ENCODE data around the gene GCA. TPM values are rescaled to one million over a fixed set of nuclear protein-coding genes. Genes with fewer than 3 reads are reported as not detected.
A peak's percentile ranks its signal among the peaks of the same experiment; 100 is the strongest.

Gene GCA
- total RNA-seq, result 7.6 TPM
- long read RNA-seq, transcript GCA-204 (8 exons, 1,992 nt), result major isoform, 6 of 11 reads
- long read RNA-seq, partial matches to known transcripts, result 0 of 11 reads
- long read RNA-seq, other reads (novel, unspliced or antisense), result 4 of 11 reads

GRCh38 chr2:162343824-162344616 lies at the start of gene GCA:
TSS of gene GCA (plus strand) at chr2:162344132. CDS start at chr2:162344249, 117 bp downstream.
- DNase-seq (peak; percentile 98), ATAC-seq (ENCODE audit: poor library complexity) (peak; percentile 100)
- intact Hi-C loops (cut with DNase I), result no loop called here

DNA sequence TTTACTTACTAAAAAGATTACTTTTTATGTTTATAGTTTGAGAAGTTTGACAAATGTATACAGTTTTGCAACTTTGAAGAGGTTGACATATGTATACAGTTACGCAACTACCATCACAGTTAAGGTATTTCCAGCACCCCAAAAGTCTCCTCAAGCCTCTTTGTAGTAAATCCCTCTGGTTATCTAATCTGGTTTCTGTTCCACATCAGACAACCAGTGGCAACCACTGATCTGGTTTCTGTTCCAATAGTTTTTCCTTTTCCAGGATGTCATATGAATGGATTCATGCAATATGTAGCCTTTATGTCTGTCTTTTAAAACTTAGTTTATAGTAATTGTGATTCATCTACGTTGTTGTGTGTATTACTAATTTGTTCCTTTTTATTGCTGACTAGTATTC lies 48.9 kb upstream of the GCA start:
- DNase-seq, result no peak
- intact Hi-C loops (cut with DNase I), result loop anchor here (5.0 to 10.0 kb wide), 2 partner anchors 73 to 140 kb away; partner anchors contain the start of gene GCG
- no peak for ATAC-seq (ENCODE audit: poor library complexity)

DNA sequence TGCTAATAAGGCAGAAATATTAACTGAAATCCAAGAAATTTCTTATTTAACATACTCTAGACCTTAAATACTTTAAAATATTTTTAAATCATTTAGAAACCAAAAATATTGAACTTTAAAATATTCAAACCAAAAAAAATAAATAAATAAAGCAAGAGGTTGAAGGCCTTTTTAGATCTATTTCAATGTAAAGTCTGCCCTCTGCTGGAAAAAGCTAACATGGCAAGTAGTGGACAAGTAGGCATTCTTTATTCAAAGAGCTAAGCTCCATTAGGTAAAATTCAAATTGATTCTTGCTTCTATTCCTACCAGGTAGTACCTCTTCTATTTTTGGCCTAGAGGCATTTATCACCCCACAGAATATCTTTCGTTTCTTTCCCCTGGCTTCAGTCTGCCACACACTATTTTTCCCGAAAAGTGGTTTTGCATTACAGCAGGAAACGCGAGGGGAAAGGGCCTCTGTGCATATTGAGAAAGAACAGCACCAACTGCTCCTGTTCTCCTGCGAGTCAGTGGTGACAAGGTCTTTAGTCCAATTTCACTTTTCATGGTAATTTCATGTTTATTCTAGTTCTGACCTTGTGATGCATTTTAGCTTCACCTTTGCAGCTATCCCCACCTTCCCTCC lies 45.9 kb upstream of the GCA start:
- DNase-seq (no peak), ATAC-seq (ENCODE audit: poor library complexity) (peak; percentile 64)
- intact Hi-C loops (cut with DNase I), result loop anchor here (5.0 to 10.0 kb wide), 2 partner anchors 76 to 143 kb away; partner anchors contain the start of gene GCG

DNA sequence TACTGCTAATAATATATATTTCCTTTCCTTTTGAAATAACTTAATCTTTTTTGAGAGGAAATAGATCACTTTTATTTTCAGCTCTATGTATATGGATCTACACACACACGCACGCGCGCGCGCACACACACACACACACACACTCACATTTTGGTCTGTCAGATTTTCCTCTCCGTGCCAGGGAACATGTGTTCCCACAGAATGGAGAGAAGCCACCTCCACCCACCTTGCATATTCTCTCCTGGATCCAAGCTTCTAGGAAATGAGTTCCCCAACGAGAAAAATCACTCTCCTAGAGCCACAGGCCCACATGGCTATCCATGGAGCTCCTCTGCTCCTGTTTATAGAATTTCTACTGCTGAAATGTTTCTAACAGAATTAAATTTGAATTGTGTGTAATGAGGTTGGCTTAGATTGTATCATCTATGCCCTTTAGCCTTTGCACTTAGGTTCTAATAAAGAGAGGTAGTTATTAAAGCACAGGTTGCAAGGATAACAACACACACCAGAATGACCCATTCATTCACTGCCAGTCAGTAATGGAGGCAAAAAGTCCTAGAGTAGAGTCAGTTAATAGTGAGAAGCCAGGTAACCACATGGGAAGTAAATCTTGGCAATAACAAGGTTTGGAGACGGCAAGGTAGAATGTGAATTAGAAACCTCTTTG lies 45.1 kb upstream of the GCA start:
- intact Hi-C loops (cut with DNase I), result loop anchor here (5.0 to 10.0 kb wide), 2 partner anchors 77 to 144 kb away; partner anchors contain the start of gene GCG
- ATAC-seq (ENCODE audit: poor library complexity), result no peak
- no peak for DNase-seq

DNA sequence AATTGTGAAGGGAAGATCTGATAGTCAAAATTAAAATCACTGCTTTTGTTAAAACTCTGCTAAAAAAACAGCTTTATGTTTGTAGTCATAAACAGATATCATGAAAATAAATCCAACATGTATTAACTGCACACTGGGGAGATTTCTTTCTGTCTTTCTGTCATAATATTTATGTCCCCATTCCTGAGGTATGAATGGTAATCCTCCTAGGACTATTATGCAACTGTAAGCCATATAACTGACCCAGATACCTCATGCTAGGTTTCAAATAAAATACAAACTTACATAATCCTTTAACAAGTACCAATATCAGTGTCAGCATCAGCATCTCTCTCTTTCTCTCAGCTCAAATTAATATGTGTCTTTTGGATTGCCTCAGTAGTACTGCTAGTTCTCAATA lies 43.7 kb upstream of the GCA start:
- no peak for ATAC-seq (ENCODE audit: poor library complexity)
- no peak for DNase-seq
- intact Hi-C loops (cut with DNase I), result no loop called here

DNA sequence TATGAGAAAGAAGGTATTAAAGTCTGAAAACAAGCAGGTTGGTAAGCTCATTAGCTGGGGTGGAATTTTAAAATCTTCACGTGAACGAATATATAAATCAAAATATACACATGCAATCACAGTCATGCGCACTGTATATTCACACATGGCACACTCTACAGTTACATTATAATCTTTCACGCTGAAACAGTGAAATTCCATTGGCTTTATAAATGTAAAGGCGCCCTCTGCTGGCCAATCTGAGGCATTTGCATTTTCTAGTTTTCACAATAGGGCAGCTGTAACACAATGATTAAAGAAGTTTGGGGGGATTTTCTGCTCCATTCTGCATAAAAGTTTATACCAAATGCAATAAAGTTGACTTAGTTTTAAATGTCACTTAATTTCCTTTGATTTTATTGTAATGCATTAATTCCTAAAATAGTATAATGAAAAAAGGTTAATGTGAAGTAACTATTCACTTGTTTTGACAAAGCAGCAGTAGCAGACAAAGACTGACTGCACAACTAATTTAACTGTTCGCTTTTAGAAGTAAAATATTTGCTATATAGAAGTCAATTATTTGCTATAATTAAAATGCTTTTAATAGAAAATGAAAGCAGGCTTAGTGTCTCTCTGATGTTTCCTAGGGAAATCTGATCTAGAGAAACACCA lies 42.7 kb upstream of the GCA start:
- DNase-seq (peak; percentile 42), ATAC-seq (ENCODE audit: poor library complexity) (peak; percentile 79)
- intact Hi-C loops (cut with DNase I), result no loop called here

GRCh38 chr2:162301877-162302276 lies 42.1 kb upstream of the GCA start:
- DNase-seq (no peak), ATAC-seq (ENCODE audit: poor library complexity) (no peak)
- intact Hi-C loops (cut with DNase I), result no loop called here

- ATAC-seq (ENCODE audit: poor library complexity) (no peak), DNase-seq (no peak)
- intact Hi-C loops (cut with DNase I), result no loop called here
Observed at GRCh38 chr2:162305901-162306300, 38.0 kb upstream of the GCA start.

DNA sequence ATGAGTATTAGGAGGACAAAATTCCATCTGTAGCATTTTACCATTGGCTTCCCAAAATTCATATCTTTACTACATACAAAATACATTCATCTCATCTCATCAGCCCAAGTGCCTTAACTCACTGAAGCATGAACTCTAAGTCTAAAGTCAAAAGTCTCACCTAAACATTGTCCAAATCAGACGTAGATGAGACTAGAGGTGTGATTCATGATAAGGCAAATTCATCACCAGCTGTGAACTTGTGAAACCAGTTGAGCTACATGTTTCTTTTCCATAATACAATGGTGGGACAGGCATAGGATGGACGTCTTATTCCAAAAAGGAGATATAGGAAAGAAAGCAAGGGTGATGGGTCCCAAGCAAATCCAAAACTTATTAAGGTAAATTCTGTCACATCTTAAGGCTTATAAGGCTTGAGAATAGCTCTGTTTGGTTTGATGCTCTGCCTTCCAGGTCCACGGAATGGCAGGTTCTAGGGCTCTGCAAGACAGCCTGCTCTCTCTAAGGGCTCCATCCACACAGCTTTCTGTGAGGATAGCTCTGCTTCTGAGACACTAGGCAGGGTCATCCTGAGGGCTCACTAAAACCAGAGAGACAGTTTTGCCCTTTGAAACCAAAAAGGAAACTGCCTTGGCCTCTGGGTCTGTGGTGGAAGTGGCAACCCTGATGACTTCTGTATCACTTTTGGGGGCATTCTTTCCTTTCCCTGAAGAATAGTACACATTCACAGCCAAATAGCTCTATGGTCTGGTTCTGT lies 35.0 kb upstream of the GCA start:
- intact Hi-C loops (cut with DNase I), result no loop called here
- DNase-seq (no peak), ATAC-seq (ENCODE audit: poor library complexity) (no peak)

DNA sequence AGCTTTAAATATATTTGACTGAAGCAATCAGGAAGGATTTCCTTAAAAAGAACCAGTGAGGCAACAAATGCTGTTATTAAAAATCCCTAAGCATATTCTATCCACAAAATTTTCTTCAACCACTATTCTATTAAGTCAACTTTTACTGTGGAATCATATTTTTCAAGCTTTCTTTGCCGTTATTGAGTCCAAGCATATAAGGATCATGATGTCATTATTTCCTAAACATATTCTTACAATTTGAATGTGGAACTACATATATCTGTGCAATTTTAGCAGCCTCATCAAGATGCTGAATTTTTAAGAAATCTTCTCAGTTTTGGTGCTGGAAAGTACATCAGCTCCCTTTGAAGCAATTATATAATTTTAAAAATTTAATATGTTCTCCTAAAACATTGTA lies 31.1 kb upstream of the GCA start:
- intact Hi-C loops (cut with DNase I), result no loop called here
- no peak for DNase-seq
- ATAC-seq (ENCODE audit: poor library complexity), result no peak

DNA sequence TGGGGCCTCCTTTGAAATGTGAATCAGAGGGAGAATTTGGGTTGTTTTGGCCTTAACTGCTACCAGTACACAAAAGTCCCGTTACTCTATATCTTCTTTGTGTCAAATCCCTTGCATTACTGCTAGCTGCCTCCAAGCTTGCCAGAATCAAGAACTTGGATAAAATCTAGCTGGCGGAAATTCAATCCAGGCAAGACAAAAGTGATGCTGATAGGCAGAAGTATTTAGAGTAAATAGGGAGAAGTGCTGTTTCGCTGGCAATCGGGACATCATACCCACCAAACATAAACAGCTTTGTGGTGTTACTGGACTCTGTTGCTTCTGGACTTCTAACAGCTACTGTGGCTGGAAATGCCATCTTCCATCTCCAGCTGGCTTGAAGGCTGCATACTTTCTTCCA lies 28.0 kb upstream of the GCA start:
- intact Hi-C loops (cut with DNase I), result no loop called here

GRCh38 chr2:162316590-162316989 lies 27.3 kb upstream of the GCA start:
- intact Hi-C loops (cut with DNase I), result no loop called here
- DNase-seq (no peak), ATAC-seq (ENCODE audit: poor library complexity) (no peak)

More for the DNA sequence above, 28.0 kb upstream of the GCA start:
- DNase-seq (no peak), ATAC-seq (ENCODE audit: poor library complexity) (no peak)

DNA sequence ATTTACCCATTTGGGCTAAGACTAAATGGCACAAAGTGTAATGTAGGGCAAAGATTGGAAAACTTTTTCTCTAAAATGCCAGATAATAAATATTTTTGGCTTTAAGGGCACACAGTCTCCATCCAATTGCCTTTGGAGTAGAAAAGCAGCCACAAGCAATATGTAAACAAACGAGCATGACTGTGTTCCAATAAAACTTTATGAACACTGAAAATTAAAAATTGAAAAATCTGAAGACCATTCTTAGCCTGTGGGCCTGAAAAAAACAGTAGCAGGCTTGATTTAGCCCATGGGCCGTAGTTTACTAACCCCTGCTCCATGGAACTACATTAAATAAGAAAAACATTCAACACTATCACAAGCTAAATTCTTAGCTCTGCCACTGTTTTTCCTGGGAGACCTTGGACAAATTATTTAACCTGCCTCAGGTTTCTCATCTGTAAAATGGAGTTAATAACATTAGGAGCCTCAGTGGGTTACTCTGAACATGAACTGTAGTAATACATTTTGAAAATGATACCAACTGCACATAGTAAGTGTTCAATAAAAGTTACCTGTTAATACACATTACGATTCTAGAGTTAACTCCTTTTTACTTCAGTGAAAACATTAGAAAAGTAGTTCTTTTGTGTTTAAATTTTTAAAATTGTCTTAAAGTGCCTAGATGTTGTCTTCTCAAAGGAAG lies 26.7 kb upstream of the GCA start:
- intact Hi-C loops (cut with DNase I), result no loop called here
- ATAC-seq (ENCODE audit: poor library complexity), result no peak
- no peak for DNase-seq

DNA sequence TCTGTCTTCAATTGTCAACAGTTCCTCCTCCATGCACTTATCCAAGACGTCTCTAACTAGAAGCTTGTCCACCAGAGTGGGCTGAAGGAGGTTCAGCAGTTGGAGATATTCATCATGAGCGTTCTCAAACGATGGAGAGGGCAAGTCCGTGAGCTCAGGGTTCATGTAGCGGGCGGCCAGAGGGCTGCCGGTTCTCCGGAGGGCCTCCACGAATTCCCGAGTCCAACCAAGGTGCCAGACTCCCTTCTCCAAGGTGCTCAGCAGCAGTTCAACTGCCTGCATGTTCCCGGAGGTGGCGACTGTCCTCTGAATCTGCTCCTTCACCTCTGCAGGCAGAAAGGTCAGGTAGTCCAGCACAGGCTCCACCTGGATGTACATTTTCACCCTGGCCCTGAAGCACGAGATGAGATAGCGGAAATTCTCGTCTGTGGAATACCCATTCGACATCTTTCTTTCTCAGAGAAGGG lies 26.0 kb upstream of the GCA start:
- intact Hi-C loops (cut with DNase I), result no loop called here
- DNase-seq (no peak), ATAC-seq (ENCODE audit: poor library complexity) (peak; percentile 17)

- ATAC-seq (ENCODE audit: poor library complexity), result peak; percentile 99
- peak; percentile 85 for DNase-seq
- intact Hi-C loops (cut with DNase I), result no loop called here
Observed at GRCh38 chr2:162318328-162319180, 25.4 kb upstream of the GCA start, which contains the start of gene IFIH1. TSS of gene IFIH1 (minus strand) at chr2:162318684. CDS start at chr2:162318307, 377 bp downstream.

GRCh38 chr2:162320864-162321517 lies 22.9 kb upstream of the GCA start:
- ATAC-seq (ENCODE audit: poor library complexity) (no peak), DNase-seq (no peak)
- intact Hi-C loops (cut with DNase I), result no loop called here

Data from Right ventricle myocardium superior (tissue), 1 donor.